Amygdala (tissue), 56 donors: Measurements from ENCODE around the gene KCNJ5.
A peak's percentile ranks its signal among the peaks of the same experiment; 100 is the strongest.

Source experiments
- DNase-seq, 56 donors: peaks; one replicate each; lab custom pipeline; 2025; lab: John Stamatoyannopoulos, UW

Gene KCNJ5

DNA sequence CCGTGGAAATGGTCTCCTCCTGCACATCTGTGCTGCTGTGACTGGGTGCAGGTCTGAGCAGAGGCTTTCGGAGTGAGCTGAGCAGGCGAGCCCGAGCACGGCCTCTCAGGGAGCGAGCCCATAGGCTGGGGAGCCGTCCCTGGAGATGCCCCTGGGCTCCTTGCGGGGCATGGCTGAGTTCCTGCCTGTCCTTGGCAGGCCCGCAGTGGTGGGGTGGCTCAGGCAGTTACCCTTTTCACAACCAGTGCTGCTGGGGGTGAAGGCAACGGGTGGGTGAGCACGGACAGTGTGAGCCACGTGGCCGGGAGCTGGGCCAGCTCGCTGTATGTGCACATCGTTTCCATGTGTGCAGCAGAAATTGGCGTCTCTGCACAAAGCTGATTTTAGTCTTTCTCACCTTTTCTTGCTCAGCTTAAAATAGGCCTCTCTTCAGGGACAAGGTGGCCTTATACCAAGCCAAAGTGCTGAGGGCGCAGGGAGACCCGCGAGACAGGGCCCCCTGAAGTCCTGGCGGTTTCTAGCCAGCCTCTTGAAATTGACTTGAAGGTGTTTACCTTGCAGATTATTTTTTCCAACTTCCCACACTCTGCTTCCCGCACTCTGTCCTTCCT, 51.8 kb downstream of the KCNJ5 start, which contains the start of gene TP53AIP1:
Gene TP53AIP1, minus strand, starts transcription at position 55 of the 611 bp plus-strand sequence. CDS start 5,053 bp downstream, outside the sequence.
- DNase-seq = no peak

DNA sequence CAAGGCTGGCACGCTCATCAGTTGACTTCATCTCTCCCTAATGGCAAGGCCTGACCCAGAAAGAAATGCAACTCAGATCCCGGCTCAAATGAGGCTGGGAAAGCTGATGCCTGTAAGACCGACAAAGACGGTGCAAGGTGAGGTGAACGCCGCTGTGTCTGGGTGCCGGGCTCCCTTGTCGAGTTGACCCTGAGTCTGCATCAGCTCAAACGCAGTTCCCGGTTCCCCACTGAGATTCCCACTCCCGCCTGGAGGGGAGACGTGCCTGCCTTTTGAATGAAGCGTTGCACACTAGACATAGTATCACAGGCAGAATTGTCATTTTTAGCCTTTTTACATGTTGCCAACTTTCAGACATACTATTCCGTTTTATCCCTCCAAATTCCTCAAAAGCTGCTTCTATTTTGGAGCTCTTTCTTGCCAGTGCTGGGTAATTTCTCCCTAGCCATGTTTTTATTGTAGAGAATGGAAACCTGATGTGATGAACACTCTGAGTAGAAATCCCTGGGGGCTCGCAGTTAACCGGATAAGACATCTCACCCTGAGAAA, 52.3 kb downstream of the KCNJ5 start:
- DNase-seq = no peak

DNA sequence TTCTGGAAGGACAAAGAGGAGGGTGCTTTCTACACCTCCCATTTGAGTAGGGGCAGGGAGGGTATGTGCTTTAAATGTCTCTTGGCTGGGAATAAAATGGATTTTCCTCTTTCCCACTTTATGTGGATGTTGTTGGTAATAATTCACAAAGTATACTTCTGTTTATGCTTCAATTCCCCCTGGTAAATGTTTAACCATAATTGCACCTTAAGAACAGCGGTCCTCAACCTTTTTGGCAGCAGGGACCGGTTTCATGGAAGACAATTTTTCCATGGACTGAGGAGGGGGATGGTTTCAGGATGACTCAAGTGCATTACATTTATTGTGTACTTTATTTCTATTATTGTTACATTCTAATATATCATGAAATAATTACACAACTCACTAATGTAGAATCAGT, 55.5 kb downstream of the KCNJ5 start:
- no peak for DNase-seq

DNA sequence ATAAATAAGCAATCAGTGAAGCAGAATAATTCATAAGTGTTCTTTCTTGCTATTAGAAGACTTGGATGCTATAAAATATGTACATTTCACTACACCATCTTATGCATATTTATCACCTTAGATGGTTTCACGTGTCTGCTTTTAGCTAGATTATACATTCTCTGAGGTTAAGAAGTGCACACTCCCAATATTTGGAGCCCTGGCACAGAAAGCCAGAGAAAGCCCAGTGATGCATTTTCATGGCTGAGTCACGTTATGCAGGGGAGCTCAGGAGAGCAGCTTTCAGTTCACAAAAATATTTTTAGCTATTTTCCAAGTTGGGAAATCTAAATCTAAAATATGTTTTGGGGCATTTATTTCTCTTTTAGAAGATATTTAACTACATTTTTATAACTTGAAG, 56.6 kb downstream of the KCNJ5 start:
- DNase-seq = no peak

DNA sequence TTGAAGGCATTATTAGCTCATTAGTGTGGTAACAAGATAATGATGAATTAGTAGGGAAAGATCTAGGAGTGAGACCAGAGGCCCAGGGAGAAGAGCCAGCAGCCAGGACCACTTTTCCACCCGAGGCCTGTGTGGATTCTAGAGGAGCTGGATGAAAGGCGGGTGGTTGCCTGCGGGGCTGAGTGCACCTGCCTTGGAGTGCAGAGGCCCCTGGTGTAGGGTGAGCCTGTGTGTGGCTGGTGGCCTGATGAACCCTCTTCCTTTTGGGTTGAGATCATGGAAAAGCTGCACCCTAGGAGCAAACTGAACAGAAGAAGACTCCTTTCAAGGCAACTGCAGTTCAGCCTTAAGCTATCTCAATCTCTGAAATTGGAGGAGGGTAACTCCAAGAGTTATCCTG, 57.4 kb downstream of the KCNJ5 start:
- DNase-seq = no peak

DNA sequence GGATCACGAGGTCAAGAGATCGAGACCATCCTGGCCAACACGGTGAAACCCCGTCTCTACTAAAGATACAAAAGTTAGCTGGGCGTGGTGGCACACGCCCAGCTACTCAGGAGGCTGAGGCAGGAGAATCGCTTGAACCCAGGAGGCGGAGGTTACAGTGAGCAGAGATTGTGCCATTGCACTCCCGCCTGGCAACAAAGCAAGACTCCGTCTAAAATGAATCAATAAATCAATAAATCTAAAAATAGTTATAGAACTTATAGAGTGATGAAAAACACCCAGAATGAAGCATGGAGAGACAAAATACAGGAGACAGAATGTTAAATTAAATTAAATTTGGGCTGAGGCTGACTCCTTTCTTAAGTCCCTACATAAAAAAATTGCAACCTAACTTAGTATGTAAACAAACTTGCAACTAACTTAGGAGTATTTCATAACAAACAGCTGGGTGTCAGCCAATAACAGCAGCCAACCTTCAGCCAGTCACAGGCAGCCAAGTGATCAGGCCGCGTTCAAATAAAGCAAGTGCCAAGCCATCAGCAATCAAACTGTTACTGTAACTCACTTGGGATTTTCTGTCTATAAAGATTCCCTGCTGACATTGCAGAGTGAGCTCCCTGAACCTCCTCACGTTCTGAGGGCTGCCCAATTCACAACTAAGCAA, 58.8 kb downstream of the KCNJ5 start:
- DNase-seq = no peak

DNA sequence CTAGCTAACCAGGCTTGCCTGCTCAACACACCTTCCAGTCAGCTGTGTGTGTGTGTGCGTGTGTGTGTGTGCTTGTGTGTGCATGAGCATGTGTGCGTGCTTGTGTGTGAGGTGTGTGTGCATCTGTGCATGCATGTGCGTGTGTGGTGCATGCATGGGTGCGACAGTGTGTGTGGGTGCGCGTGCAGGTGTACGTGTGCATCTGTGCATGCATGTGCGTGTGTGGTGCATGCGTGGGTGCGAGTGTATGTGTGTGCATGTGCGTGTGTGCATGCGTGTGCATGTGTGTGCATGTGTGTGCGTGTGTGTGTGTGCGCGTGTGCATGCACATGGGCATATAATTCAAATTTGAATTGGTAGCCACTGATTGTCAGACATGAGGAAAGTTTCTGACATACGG, 62.0 kb downstream of the KCNJ5 start:
- DNase-seq = no peak

DNA sequence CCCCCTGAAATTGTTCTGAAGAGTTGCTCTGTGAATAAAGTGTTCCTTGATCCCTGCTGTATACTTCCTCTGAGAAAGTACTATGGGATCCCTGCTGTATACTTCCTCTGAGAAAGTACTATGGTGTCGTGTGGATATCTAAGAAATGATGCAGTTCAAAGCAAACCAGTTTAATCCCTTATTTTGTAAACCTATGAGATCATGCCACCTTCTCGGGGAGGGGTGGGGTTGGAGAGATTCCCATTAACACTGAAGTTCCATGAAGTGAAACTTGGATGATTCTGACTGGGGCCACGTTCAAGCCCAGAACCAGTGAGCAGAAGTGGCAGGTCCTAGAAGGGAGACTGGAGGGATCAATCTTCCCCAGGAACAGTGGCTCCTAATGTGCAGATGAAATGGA, 64.5 kb downstream of the KCNJ5 start:
- no peak for DNase-seq

DNA sequence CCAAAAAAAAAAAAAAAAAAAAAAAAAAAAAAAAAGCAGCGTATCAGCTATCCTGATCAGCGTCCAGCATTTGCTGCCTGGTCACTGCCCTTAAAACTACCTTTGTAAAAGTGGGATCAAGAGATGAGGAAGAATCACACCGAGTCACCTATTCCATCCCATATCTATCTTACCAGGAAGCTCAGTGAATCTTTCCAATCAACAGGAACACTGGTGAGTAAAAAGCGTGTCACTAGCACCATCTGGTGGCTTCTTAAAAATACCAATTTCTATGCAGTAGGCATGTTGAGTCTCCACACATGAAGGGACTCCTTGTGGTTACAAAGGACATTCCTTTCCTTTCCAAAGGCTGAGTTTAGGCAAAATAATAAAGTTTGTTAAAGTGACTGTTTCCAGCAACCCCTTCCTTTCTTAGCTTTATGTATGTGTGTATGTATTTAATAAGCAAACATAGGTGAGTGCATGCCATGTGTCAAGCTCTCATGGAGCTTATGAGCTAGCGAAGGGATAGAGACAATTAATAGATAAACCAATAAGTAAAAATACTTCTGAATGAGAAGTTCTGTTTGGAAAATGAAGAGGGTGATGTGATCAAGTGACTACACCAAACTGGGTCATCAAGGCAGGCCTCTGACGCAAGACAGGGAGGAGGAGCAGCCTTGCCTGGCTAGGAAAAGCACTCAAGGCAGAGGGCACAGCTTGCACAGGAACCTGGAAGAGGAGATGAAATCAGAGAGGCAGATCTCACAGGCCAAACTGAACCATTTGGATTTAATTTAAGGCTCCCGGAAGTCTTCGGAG, 65.4 kb downstream of the KCNJ5 start:
- DNase-seq = peak in 9 of 56 donors; percentile 14 to 70 (median 37)

DNA sequence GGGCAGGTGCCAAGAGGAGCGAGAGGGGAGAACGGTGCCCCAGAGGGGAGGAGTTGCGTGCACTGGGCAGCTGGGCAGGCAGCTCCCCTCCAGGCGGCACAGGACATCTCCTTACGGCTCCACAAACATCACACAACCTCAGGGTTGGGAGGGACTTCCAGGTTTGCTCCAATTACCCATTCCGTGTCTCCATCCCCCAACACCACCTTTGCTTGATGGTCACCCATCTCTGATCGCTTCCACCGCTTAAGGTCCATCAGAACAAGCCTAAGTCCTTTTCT, 66.0 kb downstream of the KCNJ5 start:
- DNase-seq = no peak

DNA sequence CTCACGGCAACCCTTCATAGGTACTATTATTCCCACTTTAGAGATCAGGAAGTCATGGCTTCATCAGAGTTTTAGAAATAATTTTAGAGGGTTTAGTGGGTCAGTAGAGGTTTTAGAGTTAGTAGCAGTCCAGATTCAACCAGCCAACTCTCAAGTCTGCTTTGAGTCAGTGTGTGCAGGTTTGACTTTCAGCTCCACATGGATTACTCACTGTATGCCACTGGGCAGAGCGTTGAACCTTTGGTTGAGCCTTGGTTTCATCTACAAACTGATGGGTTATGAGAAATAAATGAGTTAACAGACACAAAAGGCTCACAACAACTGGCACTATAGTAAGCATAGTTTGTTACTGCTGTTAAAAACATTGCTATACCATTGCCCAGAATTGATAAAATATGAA, 70.5 kb downstream of the KCNJ5 start:
- no peak for DNase-seq

DNA sequence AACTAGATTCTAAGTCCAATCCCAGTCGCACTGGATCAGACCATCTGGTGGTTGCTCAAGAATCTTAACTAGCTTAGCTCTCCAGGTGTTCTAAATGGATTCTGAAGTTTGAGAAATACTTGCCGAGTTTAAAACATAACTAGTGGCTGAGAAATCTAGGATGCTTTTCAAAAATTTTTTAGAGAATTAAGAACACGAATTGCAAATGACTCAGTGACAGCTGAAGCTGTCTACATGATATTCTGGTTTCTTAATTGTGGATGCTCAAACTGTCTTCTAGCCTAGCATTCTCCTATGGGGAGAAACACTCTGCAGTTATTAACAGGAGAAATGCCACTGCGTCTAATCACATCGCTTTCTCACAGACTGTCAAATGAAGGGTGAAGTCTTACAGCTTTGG, 71.7 kb downstream of the KCNJ5 start:
- DNase-seq = no peak

DNA sequence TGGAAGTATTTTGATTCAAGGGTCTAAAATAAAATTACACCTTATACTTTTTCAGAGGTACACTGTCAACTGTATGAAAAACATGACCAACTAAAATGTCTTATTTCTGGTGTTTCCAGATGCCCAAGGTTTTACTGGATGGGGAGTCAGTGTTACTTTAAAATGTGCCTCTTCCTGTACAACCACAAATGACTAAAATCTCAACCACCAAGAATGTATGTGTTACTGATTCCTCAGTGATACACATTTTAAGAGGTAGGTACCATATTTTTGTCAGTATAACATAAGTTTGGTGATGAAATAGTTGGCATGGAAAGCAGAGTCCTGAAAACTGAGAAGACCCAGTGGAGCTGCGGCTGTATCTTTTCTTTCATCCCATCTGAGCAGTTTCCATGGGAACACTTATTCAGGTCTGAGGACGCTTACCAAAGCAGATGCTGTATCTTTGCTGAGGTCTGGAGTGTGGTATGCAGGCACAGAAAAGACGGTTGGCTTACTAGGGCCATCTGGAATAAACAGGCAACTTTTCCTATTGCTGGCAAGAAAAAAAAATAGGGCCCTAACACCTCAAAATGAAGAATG, 72.7 kb downstream of the KCNJ5 start:
- peak in 2 of 56 donors; percentile 15 to 36 for DNase-seq

DNA sequence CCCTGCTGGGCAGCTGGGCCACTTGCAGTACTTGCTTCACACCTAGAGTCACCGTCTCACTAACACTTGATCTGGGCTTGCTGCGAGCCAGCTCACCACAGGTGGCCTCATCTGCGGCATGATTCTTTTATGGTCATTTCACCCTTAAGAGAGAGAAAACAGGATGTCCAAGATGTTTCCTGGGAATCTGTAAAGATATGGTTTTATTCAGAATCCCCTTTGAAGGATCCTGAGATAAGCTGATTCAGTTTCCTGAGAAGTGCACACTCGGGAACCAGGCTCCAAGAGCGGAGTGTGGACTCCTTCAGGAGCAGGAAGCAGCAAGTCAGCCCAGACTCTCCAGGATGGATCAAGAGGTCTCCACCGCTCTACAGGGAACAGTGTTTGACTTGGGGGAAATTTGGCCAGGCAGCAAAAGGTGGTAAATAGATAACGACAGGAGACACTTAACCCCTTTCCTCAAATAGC, 73.3 kb downstream of the KCNJ5 start:
- no peak for DNase-seq

DNA sequence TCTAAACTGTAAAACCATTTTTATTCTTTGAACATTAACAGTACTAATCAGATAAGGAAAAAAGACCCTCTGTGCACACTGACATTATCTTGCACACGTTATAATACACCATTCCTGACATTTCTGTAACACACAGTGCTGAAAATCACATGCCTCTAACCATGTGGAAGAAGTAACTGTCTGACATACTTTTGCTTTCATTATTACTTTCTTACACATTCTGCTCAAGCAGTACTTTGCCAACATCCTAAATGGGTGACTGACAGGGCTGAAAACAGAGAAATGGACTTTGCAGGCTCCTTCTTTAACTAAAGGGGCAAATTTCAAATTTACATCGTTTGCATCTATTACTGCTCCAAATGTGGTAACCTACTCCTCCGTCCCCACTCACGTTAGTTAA, 74.3 kb downstream of the KCNJ5 start:
- DNase-seq = no peak

DNA sequence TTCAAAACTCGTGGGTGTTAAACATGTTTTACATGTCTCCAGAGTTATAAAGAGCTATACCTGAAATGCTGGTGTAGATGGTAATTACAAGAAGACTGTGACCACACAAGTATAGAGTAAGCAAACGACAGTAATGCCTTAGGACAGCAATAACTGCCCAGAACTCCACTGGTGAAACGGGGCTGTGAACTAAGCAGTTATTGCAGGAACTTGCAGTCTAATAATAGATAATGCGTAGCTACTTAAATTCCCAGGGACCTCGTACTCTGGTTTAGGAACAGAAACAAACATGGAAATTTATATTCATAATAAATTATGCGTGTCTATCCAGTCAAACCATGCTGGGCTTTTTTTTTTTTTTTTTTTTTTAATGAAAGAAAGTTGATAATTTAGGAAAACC, 76.4 kb downstream of the KCNJ5 start:
- no peak for DNase-seq

DNA sequence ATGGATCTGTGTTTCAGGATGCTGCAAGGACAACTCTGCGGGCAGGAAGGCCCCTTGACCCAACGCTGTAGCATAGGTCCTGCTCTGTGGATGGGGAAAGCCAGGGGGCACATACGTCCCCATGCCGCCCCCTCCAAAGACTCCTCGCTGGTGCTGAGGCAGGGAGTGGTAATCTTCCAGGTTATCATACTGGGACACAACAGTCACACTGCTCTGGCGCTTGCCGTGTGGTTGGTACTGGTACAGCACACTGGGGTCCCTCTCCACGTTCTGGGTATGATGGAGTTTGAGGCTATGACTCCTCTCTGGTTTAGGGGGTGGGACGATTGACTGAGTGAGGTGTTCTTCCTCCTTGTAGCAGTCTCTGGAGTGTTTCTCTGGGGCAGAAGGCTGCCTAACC, 77.8 kb downstream of the KCNJ5 start:
- no peak for DNase-seq
